K562 (cell line): ENCODE results near the gene NRIP2. TPM values are rescaled to one million over a fixed set of nuclear protein-coding genes. Genes with fewer than 3 reads are reported as not detected.

Experiments
- FOXJ3 ChIP-seq: sonication (generic); formaldehyde crosslinking; IDR thresholded peaks from 2 replicates; pipeline ENCODE4 v1.4.0; 2020; ENCODE audit warnings: mild to moderate bottlenecking, missing genetic modification reagents
- FOXK2 ChIP-seq, 2 experiments: fragments of 450-650 bp; IDR thresholded peaks in 1 of 2; conservative IDR thresholded peaks in 1 of 2; 2 replicates each; pipeline ENCODE4 v1.6.1; 2016; ENCODE audit warnings: low read depth in 2 of 2, mild to moderate bottlenecking in 1 of 2
- FOXO4 ChIP-seq: fragments of 450-650 bp; formaldehyde crosslinking; IDR thresholded peaks from 2 replicates; pipeline ENCODE4 v1.4.0; 2020; ENCODE audit warnings: mild to moderate bottlenecking, moderate library complexity
- GABPB2 ChIP-seq: fragments of 250-450 bp; sonication (Bioruptor Pico); conservative IDR thresholded peaks from 2 replicates; pipeline ENCODE4 v1.5.1; 2021; ENCODE audit warnings: mild to moderate bottlenecking
- KAT7 ChIP-seq: sonication (generic); formaldehyde crosslinking; IDR thresholded peaks from 2 replicates; pipeline ENCODE4 v1.8.0; 2022; ENCODE audit warnings: missing genetic modification reagents, mild to moderate bottlenecking, borderline replicate concordance
- MCM7 ChIP-seq, 2 experiments: fragments of 450-650 bp; IDR thresholded peaks; 2 replicates each; pipeline ENCODE4 v1.6.1; 2016 to 2018
- NBN ChIP-seq: fragments of 450-650 bp; IDR thresholded peaks from 2 replicates; pipeline ENCODE4 v1.6.1; 2016; ENCODE audit warnings: low read depth, mild to moderate bottlenecking
- PCBP2 ChIP-seq: fragments of 200-400 bp; formaldehyde crosslinking; IDR thresholded peaks from 2 replicates; pipeline ENCODE4 v1.6.1; 2018; ENCODE audit warnings: low read length, low read depth, mild to moderate bottlenecking, moderate library complexity; ENCODE audit not compliant: poor library complexity, severe bottlenecking
- PHB ChIP-seq: fragments of 250-450 bp; sonication (Bioruptor Pico); IDR thresholded peaks from 2 replicates; pipeline ENCODE4 v1.5.0; 2021
- POLR2A ChIP-seq: fragments of 450-650 bp; conservative IDR thresholded peaks from 2 replicates; pipeline ENCODE4 v1.6.1; 2016
- RAD51 ChIP-seq: fragments of 450-650 bp; IDR thresholded peaks from 2 replicates; pipeline ENCODE4 v1.7.1; 2016; ENCODE audit warnings: low read depth, mild to moderate bottlenecking, borderline replicate concordance
- RBM14 ChIP-seq: fragments of 200-400 bp; formaldehyde crosslinking; IDR thresholded peaks from 2 replicates; pipeline ENCODE4 v1.6.1; 2018; ENCODE audit warnings: low read depth, mild to moderate bottlenecking, low read length, moderate library complexity, borderline replicate concordance; ENCODE audit not compliant: insufficient read depth
- RBM15 ChIP-seq: fragments of 200-400 bp; formaldehyde crosslinking; IDR thresholded peaks from 2 replicates; pipeline ENCODE4 v1.6.1; 2018; ENCODE audit warnings: mild to moderate bottlenecking, low read length, moderate library complexity; ENCODE audit not compliant: insufficient read depth
- RBM17 ChIP-seq: fragments of 200-400 bp; formaldehyde crosslinking; IDR thresholded peaks from 2 replicates; pipeline ENCODE4 v1.6.1; 2017; ENCODE audit warnings: low read depth, mild to moderate bottlenecking, low read length, borderline replicate concordance
- TARDBP ChIP-seq: fragments of 450-650 bp; IDR thresholded peaks from 2 replicates; pipeline ENCODE4 v1.6.1; 2016
- TBP ChIP-seq: optimal IDR thresholded peaks from 2 replicates; pipeline ENCODE3; 2011; ENCODE audit warnings: low read depth, low read length, improper control_type of control experiment
- TGIF2 ChIP-seq: sonication (generic); formaldehyde crosslinking; IDR thresholded peaks from 2 replicates; pipeline ENCODE4 v1.8.1; 2022; ENCODE audit warnings: mild to moderate bottlenecking, missing genetic modification reagents, moderate library complexity
- USF2 ChIP-seq: sonication (generic); formaldehyde crosslinking; IDR thresholded peaks from 2 replicates; pipeline ENCODE4 v1.5.0; 2020; ENCODE audit warnings: missing genetic modification reagents
- ZBTB17 ChIP-seq: fragments of 450-650 bp; formaldehyde crosslinking; IDR thresholded peaks from 2 replicates; pipeline ENCODE4 v1.4.0; 2020; ENCODE audit warnings: mild to moderate bottlenecking
- ZNF282 ChIP-seq: sonication (generic); formaldehyde crosslinking; IDR thresholded peaks from 2 replicates; pipeline ENCODE4 v1.8.1; 2023; ENCODE audit warnings: missing genetic modification reagents
- ZNF311 ChIP-seq: fragments of 250-450 bp; sonication (Bioruptor Pico); IDR thresholded peaks from 2 replicates; pipeline ENCODE4 v1.4.0; 2020; ENCODE audit warnings: mild to moderate bottlenecking, moderate library complexity
- ZNF551 ChIP-seq: fragments of 250-450 bp; sonication (Bioruptor Pico); IDR thresholded peaks from 2 replicates; pipeline ENCODE4 v1.5.0; 2021; ENCODE audit warnings: mild to moderate bottlenecking, moderate library complexity
- ZNF561 ChIP-seq: fragments of 450-650 bp; formaldehyde crosslinking; conservative IDR thresholded peaks from 2 replicates; pipeline ENCODE4 v1.4.0; 2020; ENCODE audit warnings: mild to moderate bottlenecking, moderate library complexity
- ZNF780A ChIP-seq: fragments of 250-450 bp; sonication (Bioruptor Pico); IDR thresholded peaks from 2 replicates; pipeline ENCODE4 v1.5.0; 2021; ENCODE audit warnings: mild to moderate bottlenecking
- polyA plus RNA-seq, 8 experiments: library from polyadenylated mRNA; depleted of rRNA in 4 of 8; stranded (reverse) in 5 of 8; unstranded in 3 of 8; fragments of >200 nt; fragmentation: Nextera tagmentation in 2 of 8; fragmentation: Illumina TruSeq in 1 of 8; extraction: Ambion mirVana in 2 of 8; extraction: Trizol in 1 of 8; gene quantifications; 2 replicates each; pipeline versions ENCODE4 v1.2.1 to v1.2.3, GENCODE V29; 2011 to 2014; ENCODE audit warnings: inconsistent platforms in 1 of 8, missing spikeins in 1 of 8
- total RNA-seq, 7 experiments: library from RNA; depleted of rRNA in 6 of 7; stranded (reverse); fragments of >200 nt in 6 of 7; fragmentation: Illumina TruSeq in 2 of 7; extraction: Trizol in 2 of 7; gene quantifications; 2 replicates each; pipeline versions ENCODE4 v1.2.1 to v1.2.3, GENCODE V29; 2011 to 2021; ENCODE audit warnings: low replicate concordance in 1 of 7
- TF ChIP-seq, protein P1 (sequence below): fragments of 250-450 bp; sonication (Bioruptor Pico); IDR thresholded peaks from 2 replicates; pipeline ENCODE4 v1.5.0; 2021; ENCODE audit warnings: mild to moderate bottlenecking, moderate library complexity

The NRIP2 gene
- total and polyA plus RNA-seq, 9 of the 15 experiments (the other 6 are each of a cell fraction or from before 2014, with no cell fraction given), result 0.07 to 0.10 TPM; not detected in 7

DNA sequence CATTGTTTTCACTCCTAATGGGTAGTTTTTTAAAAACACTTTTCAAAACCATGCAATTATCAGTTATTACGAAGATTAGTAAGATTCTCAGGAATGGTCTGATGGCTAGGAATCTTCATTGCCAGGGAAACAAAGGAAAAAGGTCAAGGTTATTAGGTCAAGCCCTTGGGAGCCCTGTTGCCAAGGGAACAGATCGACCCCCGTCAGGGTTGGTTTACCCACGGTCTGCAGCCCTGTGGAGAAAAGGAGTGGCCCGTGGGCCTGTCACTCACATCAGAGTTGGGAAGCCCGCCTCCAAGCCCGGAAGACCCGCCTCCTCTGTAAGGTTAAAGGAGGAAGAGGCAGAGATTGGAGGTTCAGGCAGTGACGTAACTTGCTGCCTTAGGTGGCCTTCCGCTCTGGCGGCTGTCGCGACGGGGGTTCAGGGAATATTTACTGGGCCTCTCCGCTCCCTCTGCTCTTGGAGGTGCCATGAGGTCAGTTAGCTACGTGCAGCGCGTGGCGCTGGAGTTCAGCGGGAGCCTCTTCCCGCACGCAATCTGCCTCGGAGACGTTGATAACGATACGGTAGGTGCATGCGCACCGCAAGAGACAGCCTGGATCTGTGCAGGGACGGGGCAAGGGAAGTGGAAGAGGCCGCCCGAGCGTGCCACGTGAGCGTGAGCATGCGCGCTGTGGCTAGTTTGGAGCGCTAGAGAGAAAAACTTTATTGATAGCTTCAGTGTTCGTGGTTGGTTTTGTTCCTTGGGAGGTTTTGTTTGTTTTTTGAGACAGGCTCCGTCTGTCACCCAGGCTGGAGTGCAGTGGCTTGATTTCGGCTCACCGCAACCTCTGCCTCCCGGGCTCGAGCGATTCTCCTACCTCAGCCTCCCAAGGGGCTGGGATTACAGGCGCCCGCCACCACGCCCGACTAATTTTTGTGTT lies 22.3 kb downstream of the NRIP2 start, which contains the start of gene ITFG2 (continued):
- TF ChIP-seq PHB (CRISPR knock-in tag) (no peak), ZBTB17 (no peak), KAT7 (0 out of 2 replicates have a peak, but pooled peaks have one; percentile 47), RBM14 (no peak), FOXK2 (conservative IDR thresholded peaks at IDR 0.05 in 1 of 2, IDR thresholded peaks at IDR 0.05 in 1 of 2; ENCODE audit: low read depth in 2 of 2) (peak; percentile 76), ZNF551 (CRISPR knock-in tag) (no peak), PCBP2 (no peak), FOXO4 (CRISPR knock-in tag) (no peak), ZNF780A (CRISPR knock-in tag) (no peak), MCM7 (IDR thresholded peaks at IDR 0.05) (no peak), RBM15 (no peak), FOXJ3 (CRISPR knock-in tag) (no peak), TARDBP (peak; percentile 28; the same call in 1 of the 2 replicates), TGIF2 (no peak), RBM17 (no peak), USF2 (peak; percentile 81), TBP (peak; percentile 80), ZNF561 (no peak), GABPB2 (CRISPR knock-in tag) (no peak), RAD51 (peak; percentile 66; the same call in 1 of the 2 replicates), NBN (peak; percentile 81), ZNF311 (CRISPR knock-in tag) (no peak), ZNF282 (CRISPR knock-in tag) (no peak), POLR2A (peak; percentile 98)
- TF ChIP-seq, protein P1, sequence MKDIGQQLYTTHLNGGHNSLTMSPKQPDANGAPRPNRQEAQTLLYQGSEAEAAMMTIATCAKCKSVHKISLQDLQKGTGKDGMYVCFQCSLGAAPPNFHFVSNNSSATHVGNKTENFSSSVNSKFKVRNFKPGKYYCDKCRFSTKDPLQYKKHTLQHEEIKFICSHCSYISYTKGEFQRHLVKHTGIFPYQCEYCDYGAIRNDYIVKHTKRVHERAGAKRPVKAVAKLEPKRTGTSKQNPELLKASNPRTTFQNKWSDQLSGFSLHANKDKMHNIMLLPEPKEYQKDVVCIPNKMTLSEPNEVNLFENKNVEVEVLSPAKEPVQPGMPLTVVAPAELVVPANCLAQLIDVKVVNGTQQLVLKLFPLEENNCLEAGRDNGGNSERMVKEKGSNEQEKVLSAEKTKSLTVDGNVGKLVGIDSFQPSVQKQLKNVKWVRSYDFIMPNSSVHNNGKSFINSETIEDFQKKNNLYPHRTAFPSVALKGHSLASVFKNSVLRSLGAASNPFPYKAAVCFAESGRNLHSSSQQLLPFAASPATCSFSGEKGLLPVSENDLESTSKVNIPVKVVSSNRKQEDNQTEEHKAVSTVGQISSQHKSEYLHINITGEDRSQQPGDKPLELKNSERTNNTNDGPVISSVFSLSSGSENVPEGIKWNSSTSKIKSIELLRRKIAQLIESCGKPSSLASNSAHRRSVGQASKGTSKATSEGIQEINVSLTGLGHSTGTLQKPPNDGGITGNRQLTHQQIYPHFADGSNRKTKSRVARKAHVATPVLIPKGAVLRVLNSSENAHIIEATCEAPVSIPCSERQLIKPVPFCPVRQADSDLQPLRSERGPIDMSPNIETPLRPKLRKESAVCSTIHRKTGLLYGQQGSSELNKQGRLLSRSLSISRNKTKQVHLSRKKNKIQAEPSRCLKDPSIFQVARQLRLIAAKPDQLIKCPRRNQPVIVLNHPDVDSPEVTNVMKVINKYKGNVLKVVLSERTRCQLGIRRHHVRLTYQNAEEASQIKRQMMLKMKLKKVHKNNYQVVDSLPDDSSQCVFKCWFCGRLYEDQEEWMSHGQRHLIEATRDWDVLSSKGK (CRISPR knock-in tag), result no peak
